GM12864 (cell line): ENCODE data around the gene XPO6.

Source experiments
- DNase-seq: peaks from one replicate; pipeline ENCODE4 v3.0.0-alpha.2; 2011; ENCODE audit warnings: low read depth
- H3K4me3 ChIP-seq: 2 replicates; pipeline ENCODE4 v1.5.1; 2011; ENCODE audit warnings: mild to moderate bottlenecking, low read depth, low read length, control low read depth
- CTCF ChIP-seq: IDR thresholded peaks from 2 replicates; pipeline ENCODE4 v1.5.1; 2011; ENCODE audit warnings: low read depth, mild to moderate bottlenecking, moderate library complexity, low read length, control low read depth, inconsistent platforms; ENCODE audit errors: missing control alignments

Gene XPO6

GRCh38 chr16:28175715-28176114, 36.0 kb downstream of the XPO6 start:
- no peak for TF ChIP-seq CTCF
- no peak for DNase-seq
- no peak overlapping the region for H3K4me3 ChIP-seq

GRCh38 chr16:28172336-28172735, 39.4 kb downstream of the XPO6 start:
- TF ChIP-seq CTCF, result no peak
- H3K4me3 ChIP-seq, result no peak overlapping the region
- DNase-seq, result no peak

- no peak for TF ChIP-seq CTCF
- DNase-seq, result no peak
- no peak overlapping the region for H3K4me3 ChIP-seq
Measured at GRCh38 chr16:28171816-28172215, 39.9 kb downstream of the XPO6 start.

GRCh38 chr16:28168991-28169554, 42.7 kb downstream of the XPO6 start:
- no peak for TF ChIP-seq CTCF
- H3K4me3 ChIP-seq, result no peak overlapping the region
- no peak for DNase-seq

GRCh38 chr16:28167730-28168129, 44.0 kb downstream of the XPO6 start:
- H3K4me3 ChIP-seq, result no peak overlapping the region
- no peak for TF ChIP-seq CTCF
- DNase-seq, result no peak

- no peak for DNase-seq
- no peak overlapping the region for H3K4me3 ChIP-seq
- no peak for TF ChIP-seq CTCF
Measured at GRCh38 chr16:28167221-28167620, 44.5 kb downstream of the XPO6 start.
